Adipocyte (in vitro differentiated cells): ENCODE measurements around the gene PPIH.
"Not testable (repeated sequence)": the region's sequence is repeated elsewhere in the genome, so short reads cannot be mapped to it uniquely, and the experiment has no call there.

Source experiments
- DNase-seq: peaks from one replicate; pipeline ENCODE4 v3.0.0-alpha.2; 2015; ENCODE audit warnings: low read depth
- H3K27me3 ChIP-seq: replicated peaks from 2 replicates; pipeline ENCODE4 v1.7.0; 2013; ENCODE audit warnings: mild to moderate bottlenecking, low read length, moderate library complexity; ENCODE audit not compliant: control insufficient read depth, insufficient read depth
- H3K36me3 ChIP-seq: 2 replicates; pipeline ENCODE4 v1.7.0; 2013; ENCODE audit warnings: low read length, mild to moderate bottlenecking, moderate library complexity; ENCODE audit not compliant: control insufficient read depth, insufficient read depth, severe bottlenecking
- H3K4me1 ChIP-seq: 2 replicates; pipeline ENCODE4 v1.7.0; 2013; ENCODE audit warnings: mild to moderate bottlenecking, low read length, moderate library complexity; ENCODE audit not compliant: control insufficient read depth, insufficient read depth
- H3K4me3 ChIP-seq: 2 replicates; pipeline ENCODE4 v1.7.0; 2013; ENCODE audit warnings: mild to moderate bottlenecking, low read length, moderate library complexity
- H3K9ac ChIP-seq: 2 replicates; pipeline ENCODE4 v1.7.0; 2013; ENCODE audit warnings: mild to moderate bottlenecking, low read length, moderate library complexity
- H3K9me3 ChIP-seq: 2 replicates; pipeline ENCODE4 v1.7.0; 2013; ENCODE audit warnings: mild to moderate bottlenecking, low read length, moderate library complexity; ENCODE audit not compliant: control insufficient read depth

Gene PPIH

DNA sequence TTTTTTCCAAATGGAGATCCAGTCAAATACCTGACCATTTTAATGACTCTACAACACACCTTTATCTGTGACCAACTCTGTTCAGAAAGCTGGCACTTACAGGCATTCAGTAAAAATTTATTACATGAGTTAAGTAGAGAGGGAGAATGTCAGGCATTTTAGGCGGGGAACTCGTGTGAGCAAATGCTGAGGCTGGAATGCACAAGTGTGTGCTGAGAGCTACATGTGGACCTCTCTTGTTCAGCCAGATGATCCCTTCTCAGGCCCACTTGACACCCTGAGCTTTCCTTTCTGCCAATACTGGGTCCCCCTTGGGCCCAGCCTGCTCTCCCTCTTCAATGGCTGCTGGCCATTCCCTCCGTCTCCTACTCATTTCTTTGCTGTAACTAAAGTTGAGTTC is 11.7 kb downstream of the PPIH start:
- Histone ChIP-seq H3K9ac (no peak overlapping the region), H3K36me3 (peaks cover 48% of the 10 kb centered on the region), H3K9me3 (no peaks in the 10 kb centered on the region), H3K4me1 (peaks cover 4% of the 10 kb centered on the region), H3K4me3 (no peak overlapping the region), H3K27me3 (no peaks in the 10 kb centered on the region)
- no peak for DNase-seq

DNA sequence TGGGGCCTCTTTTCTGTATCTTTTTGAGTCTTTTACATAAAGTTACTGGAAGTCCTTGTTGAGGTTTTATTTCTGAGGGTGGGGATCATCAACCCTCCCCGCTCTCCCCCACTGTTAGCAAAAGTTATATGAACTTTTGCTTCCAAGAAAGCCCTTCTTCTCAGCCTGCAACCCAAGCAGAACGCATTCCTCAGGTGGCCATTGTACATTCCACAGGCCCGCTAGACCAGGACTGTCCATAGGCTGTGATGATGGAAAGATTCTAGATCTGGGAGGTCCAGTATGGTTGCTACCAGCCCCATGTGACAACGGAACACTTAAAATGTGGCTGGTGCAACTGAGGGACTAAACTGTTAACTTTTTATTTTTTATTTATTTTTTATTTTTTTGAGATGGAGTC is 12.2 kb downstream of the PPIH start:
- peaks cover 49% of the 10 kb centered on the region for H3K36me3 ChIP-seq
- no peak for DNase-seq
- H3K4me1 ChIP-seq: peaks cover 4% of the 10 kb centered on the region
- H3K9me3 ChIP-seq: no peaks in the 10 kb centered on the region
- no peak overlapping the region for H3K9ac ChIP-seq
- no peaks in the 10 kb centered on the region for H3K27me3 ChIP-seq
- no peak overlapping the region for H3K4me3 ChIP-seq

- H3K4me1 ChIP-seq: peaks cover 9% of the 10 kb centered on the region
- no peak for DNase-seq
- H3K4me3 ChIP-seq: no peak overlapping the region
- no peaks in the 10 kb centered on the region for H3K9me3 ChIP-seq
- H3K27me3 ChIP-seq: no peaks in the 10 kb centered on the region
- H3K9ac ChIP-seq: no peak overlapping the region
- H3K36me3 ChIP-seq: peaks cover 16% of the 10 kb centered on the region
Measured at GRCh38 chr1:42674214-42674613, 16.0 kb downstream of the PPIH start.

- Histone ChIP-seq H3K9me3 (no peaks in the 10 kb centered on the region), H3K36me3 (peaks cover 13% of the 10 kb centered on the region), H3K4me3 (no peak overlapping the region), H3K27me3 (no peaks in the 10 kb centered on the region), H3K9ac (no peak overlapping the region), H3K4me1 (peaks cover 12% of the 10 kb centered on the region)
- no peak for DNase-seq
Measured at GRCh38 chr1:42674682-42675081, 16.5 kb downstream of the PPIH start.

- H3K4me3 ChIP-seq: no peak overlapping the region
- H3K36me3 ChIP-seq: peaks cover 7% of the 10 kb centered on the region
Measured at GRCh38 chr1:42675467-42675866, 17.2 kb downstream of the PPIH start.

DNA sequence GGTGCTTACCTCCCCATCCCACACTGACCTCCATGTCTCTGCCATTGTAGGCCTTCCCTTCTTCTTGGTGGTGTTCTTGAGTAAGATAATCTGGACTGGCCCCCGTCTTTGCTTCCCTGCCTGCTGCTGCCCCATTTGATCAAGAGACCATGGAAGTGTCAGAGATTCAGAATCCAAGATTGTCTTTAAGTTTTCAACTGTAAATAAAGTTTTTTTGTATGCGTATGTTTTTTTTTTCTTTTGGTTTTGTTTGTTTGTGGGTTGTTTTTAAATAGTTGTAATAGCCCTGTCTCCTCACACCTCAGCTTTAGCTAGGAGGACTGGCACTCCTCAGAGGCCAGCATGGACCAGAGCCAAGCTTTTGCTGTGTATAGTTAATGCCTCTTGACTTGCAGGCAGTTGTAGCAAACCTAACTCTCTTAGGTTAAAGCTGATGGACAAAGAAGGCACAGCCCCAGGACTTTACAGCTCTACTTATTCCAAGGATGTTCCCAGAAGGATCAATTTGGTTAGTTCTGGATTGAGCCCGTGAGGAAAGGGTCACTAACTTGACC is 18.4 kb downstream of the PPIH start:
- DNase-seq: no peak
- Histone ChIP-seq H3K4me1 (peaks cover 31% of the 10 kb centered on the region), H3K9me3 (no peaks in the 10 kb centered on the region), H3K9ac (no peak overlapping the region), H3K4me3 (no peak overlapping the region), H3K27me3 (no peaks in the 10 kb centered on the region), H3K36me3 (peaks cover 7% of the 10 kb centered on the region)

More at GRCh38 chr1:42675467-42675866, 17.2 kb downstream of the PPIH start:
- Histone ChIP-seq H3K27me3 (no peaks in the 10 kb centered on the region), H3K4me1 (peaks cover 20% of the 10 kb centered on the region), H3K9ac (no peak overlapping the region), H3K9me3 (no peaks in the 10 kb centered on the region)
- no peak for DNase-seq

GRCh38 chr1:42679364-42679983 is 21.3 kb downstream of the PPIH start:
- peak overlapping the region; percentile 1 for H3K4me3 ChIP-seq
- peak overlapping the region; percentile 21 for H3K9ac ChIP-seq
- peaks cover 39% of the 10 kb centered on the region for H3K4me1 ChIP-seq
- H3K27me3 ChIP-seq: no peaks in the 10 kb centered on the region
- H3K9me3 ChIP-seq: no peaks in the 10 kb centered on the region
- peak; percentile 70 for DNase-seq
- H3K36me3 ChIP-seq: peaks cover 10% of the 10 kb centered on the region

GRCh38 chr1:42680055-42680454 is 21.8 kb downstream of the PPIH start:
- peaks cover 42% of the 10 kb centered on the region for H3K4me1 ChIP-seq
- no peaks in the 10 kb centered on the region for H3K9me3 ChIP-seq
- DNase-seq: peak; percentile 34
- peak overlapping the region; percentile 21 for H3K9ac ChIP-seq
- H3K4me3 ChIP-seq: peak overlapping the region; percentile 95
- H3K36me3 ChIP-seq: peaks cover 16% of the 10 kb centered on the region
- no peaks in the 10 kb centered on the region for H3K27me3 ChIP-seq

DNA sequence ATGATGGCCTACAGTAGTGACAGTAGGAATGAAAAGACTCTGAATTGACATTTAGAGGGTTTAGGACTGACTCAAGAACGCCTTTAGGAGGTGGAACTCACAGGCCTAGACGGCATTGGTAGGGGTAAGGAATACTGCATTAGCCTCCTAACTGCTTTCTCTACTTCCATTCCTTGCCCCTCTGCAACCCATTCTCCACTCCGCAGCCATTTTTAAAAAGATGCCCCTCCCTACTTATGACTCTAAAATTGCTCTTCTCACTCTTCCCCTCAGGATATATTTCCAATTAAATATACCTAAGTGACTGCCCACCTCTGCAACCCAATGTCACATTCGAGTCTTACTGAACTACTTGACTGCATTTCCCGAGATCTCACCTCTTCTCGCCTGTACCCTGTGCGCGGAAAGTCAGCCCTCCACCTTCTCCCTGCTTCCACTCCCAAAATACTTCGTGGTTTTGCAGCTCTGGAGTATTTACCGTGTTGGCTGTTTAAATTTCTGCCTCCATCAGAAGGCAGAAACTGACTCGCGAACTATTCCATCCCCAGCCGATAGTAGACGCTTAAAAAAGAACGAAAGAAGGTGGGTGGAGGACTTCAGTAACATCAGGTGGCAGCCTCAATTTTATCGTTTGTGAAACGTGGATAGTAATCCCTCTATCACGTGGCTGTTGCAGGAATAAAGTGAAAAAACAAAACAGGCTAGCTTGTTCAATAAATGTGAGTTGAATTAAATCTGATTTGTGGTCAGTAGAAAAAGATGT is 22.9 kb downstream of the PPIH start:
- H3K9me3 ChIP-seq: no peaks in the 10 kb centered on the region
- no peaks in the 10 kb centered on the region for H3K27me3 ChIP-seq
- H3K9ac ChIP-seq: peak overlapping the region; percentile 98
- peak overlapping the region; percentile 95 for H3K4me3 ChIP-seq
- peaks cover 53% of the 10 kb centered on the region for H3K4me1 ChIP-seq
- DNase-seq: peak; percentile 59
- peaks cover 15% of the 10 kb centered on the region for H3K36me3 ChIP-seq

GRCh38 chr1:42681741-42682483 is 23.7 kb downstream of the PPIH start, which contains the start of gene YBX1:
Gene YBX1, plus strand, starts transcription at chr1:42682418. Its CDS starts 148 bp downstream, at chr1:42682566.
- peaks cover 61% of the 10 kb centered on the region for H3K4me1 ChIP-seq
- peak within 1 kb of the TSS; percentile 95 for H3K4me3 ChIP-seq
- no peaks in the 10 kb centered on the region for H3K9me3 ChIP-seq
- H3K9ac ChIP-seq: peak within 1 kb of the TSS; percentile 98
- peak; percentile 99 for DNase-seq
- peaks cover 20% of the 10 kb centered on the region for H3K36me3 ChIP-seq
- H3K27me3 ChIP-seq: no peaks in the 10 kb centered on the region

DNA sequence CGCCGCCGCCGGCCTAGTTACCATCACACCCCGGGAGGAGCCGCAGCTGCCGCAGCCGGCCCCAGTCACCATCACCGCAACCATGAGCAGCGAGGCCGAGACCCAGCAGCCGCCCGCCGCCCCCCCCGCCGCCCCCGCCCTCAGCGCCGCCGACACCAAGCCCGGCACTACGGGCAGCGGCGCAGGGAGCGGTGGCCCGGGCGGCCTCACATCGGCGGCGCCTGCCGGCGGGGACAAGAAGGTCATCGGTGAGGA is 24.2 kb downstream of the PPIH start:
- Histone ChIP-seq H3K36me3 (peaks cover 20% of the 10 kb centered on the region), H3K4me3 (peak overlapping the region; percentile 95), H3K9ac (peak overlapping the region; percentile 98), H3K4me1 (peaks cover 63% of the 10 kb centered on the region)
- not testable (repeated sequence) for H3K27me3 ChIP-seq, H3K9me3 ChIP-seq, DNase-seq
